Cardiac muscle cell (in vitro differentiated cells and primary cell): ENCODE data around the gene STRA8. TPM values are rescaled to one million over a fixed set of nuclear protein-coding genes. Genes with fewer than 3 reads are reported as not detected.

Source experiments
- DNase-seq, 2 donors: peaks; one replicate each; pipeline versions ENCODE4 v3.0.0 to v3.0.0-alpha.2; 2010 to 2017; ENCODE audit warnings: low read depth in 1 of 2, low spot score in 1 of 2
- H3K27ac ChIP-seq: fragments of 200-600 bp; sonication (generic); 2 replicates; pipeline ENCODE4 v1.5.1; 2016
- H3K27me3 ChIP-seq: fragments of 200-600 bp; sonication (generic); 2 replicates; pipeline ENCODE4 v1.6.0; 2016; ENCODE audit warnings: control low read depth
- H3K36me3 ChIP-seq: fragments of 200-600 bp; sonication (generic); 2 replicates; pipeline ENCODE4 v1.5.1; 2016; ENCODE audit warnings: control low read depth
- H3K4me1 ChIP-seq: fragments of 200-600 bp; sonication (generic); 2 replicates; pipeline ENCODE4 v1.8.1; 2017; ENCODE audit warnings: low read depth, mild to moderate bottlenecking, mixed run types
- H3K4me3 ChIP-seq: fragments of 200-600 bp; sonication (generic); 2 replicates; pipeline ENCODE4 v1.5.1; 2016; ENCODE audit warnings: mild to moderate bottlenecking
- H3K9me3 ChIP-seq: fragments of 200-600 bp; sonication (generic); 2 replicates; pipeline ENCODE4 v1.5.1; 2017; ENCODE audit warnings: low read depth, mild to moderate bottlenecking, control low read depth
- CTCF ChIP-seq: IDR thresholded peaks from 2 replicates; pipeline ENCODE4 v1.5.1; 2012; ENCODE audit warnings: low read depth, mild to moderate bottlenecking, low read length
- polyA plus RNA-seq: library from polyadenylated mRNA; unstranded; fragments of >200 nt; fragmentation: Nextera tagmentation; extraction: Ambion mirVana; gene quantifications from 2 replicates; pipeline ENCODE4 v1.2.1, GENCODE V29; 2016
- total RNA-seq: library from RNA; depleted of rRNA; stranded (reverse); fragments of >200 nt; gene quantifications from 2 replicates; pipeline ENCODE4 v1.2.3, GENCODE V29; 2016

The STRA8 gene
- total and polyA plus RNA-seq, 2 experiments from 2014 or later, result not detected

- TF ChIP-seq CTCF, result no peak
- H3K27me3 ChIP-seq, result no peaks in the 10 kb centered on the region
- DNase-seq, result no peak
- H3K4me3 ChIP-seq, result no peak overlapping the region
- H3K4me1 ChIP-seq, result peaks cover 39% of the 10 kb centered on the region
- peaks cover 6% of the 10 kb centered on the region for H3K36me3 ChIP-seq
- H3K27ac ChIP-seq, result no peak overlapping the region
- no peaks in the 10 kb centered on the region for H3K9me3 ChIP-seq
Observed at GRCh38 chr7:135204876-135205275, 28.8 kb upstream of the STRA8 start.

GRCh38 chr7:135205850-135206249, 27.8 kb upstream of the STRA8 start:
- no peak for TF ChIP-seq CTCF
- Histone ChIP-seq H3K9me3 (no peaks in the 10 kb centered on the region), H3K4me1 (peaks cover 34% of the 10 kb centered on the region), H3K27ac (no peak overlapping the region), H3K27me3 (no peaks in the 10 kb centered on the region), H3K4me3 (no peak overlapping the region), H3K36me3 (peaks cover 6% of the 10 kb centered on the region)
- DNase-seq, result no peak

DNA sequence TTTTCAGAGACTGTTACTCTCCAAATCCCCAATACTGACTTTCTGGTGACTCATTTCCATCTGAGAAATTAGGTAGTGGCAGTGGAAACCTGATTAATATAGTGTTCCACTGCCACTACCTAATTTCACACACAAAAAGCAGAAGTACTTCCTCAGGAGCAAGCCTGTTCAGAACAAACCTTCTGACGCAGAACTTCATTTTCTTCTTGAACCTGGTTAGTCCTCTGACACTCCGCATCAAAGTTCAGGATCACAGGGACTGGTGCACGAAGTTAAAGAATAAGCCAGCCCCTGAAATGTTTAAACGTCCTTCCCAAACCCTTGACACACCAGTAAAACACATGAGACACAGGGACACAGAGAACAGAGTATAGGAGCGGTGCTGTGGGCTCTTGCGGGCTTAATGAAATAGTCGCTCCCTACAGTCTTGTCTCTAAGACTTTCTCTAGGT, 26.7 kb upstream of the STRA8 start:
- DNase-seq, result no peak
- H3K4me3 ChIP-seq, result no peak overlapping the region
- H3K27ac ChIP-seq, result peak overlapping the region; percentile 22
- H3K9me3 ChIP-seq, result no peaks in the 10 kb centered on the region
- peaks cover 6% of the 10 kb centered on the region for H3K36me3 ChIP-seq
- no peaks in the 10 kb centered on the region for H3K27me3 ChIP-seq
- H3K4me1 ChIP-seq, result peaks cover 26% of the 10 kb centered on the region
- no peak for TF ChIP-seq CTCF

- DNase-seq, result no peak
- Histone ChIP-seq H3K4me1 (peaks cover 26% of the 10 kb centered on the region), H3K27ac (peak overlapping the region; percentile 22), H3K27me3 (no peaks in the 10 kb centered on the region), H3K36me3 (peaks cover 6% of the 10 kb centered on the region), H3K9me3 (no peaks in the 10 kb centered on the region), H3K4me3 (no peak overlapping the region)
- no peak for TF ChIP-seq CTCF
Observed at GRCh38 chr7:135207406-135208101, 26.1 kb upstream of the STRA8 start.

- H3K9me3 ChIP-seq, result no peaks in the 10 kb centered on the region
- no peaks in the 10 kb centered on the region for H3K27me3 ChIP-seq
- no peak overlapping the region for H3K4me3 ChIP-seq
- no peak overlapping the region for H3K27ac ChIP-seq
- H3K4me1 ChIP-seq, result peaks cover 26% of the 10 kb centered on the region
- no peak for TF ChIP-seq CTCF
- peaks cover 5% of the 10 kb centered on the region for H3K36me3 ChIP-seq
- DNase-seq, result no peak
Observed at GRCh38 chr7:135208102-135208793, 25.4 kb upstream of the STRA8 start.
